Endothelial cell of umbilical vein (primary cell): ENCODE data around the gene MOK. TPM values are rescaled to one million over a fixed set of nuclear protein-coding genes. Genes with fewer than 3 reads are reported as not detected.

ENCODE experiments used
- BruUV-seq: library from RNA; stranded (reverse); fragments of 400-500 nt; replicated peaks from 2 replicates; lab custom pipeline; 2021; lab: Mats Ljungman, UMichigan
- CTCF ChIA-PET: fragments of 300-600, 350-600 bp; sonication (Branson Sonifier 250); formaldehyde crosslinking; loops from one replicate; lab custom pipeline; 2021; ENCODE audit warnings: antibody characterized with exemption, inconsistent platforms; lab: Charles Lee
- POLR2A ChIA-PET: fragments of 300-600, 350-600 bp; sonication (Branson Sonifier 250); formaldehyde crosslinking; loops from one replicate; lab custom pipeline; 2021; ENCODE audit warnings: antibody characterized with exemption, inconsistent platforms; lab: Charles Lee
- DNase-seq: peaks from one replicate; pipeline ENCODE4 v3.0.0-alpha.2; 2011; ENCODE audit warnings: low read depth, low spot score
- FAIRE-seq: peaks from 2 replicates; lab custom pipeline; 2011; peaks lifted over from hg19 to GRCh38; lab: Jason Lieb, UNC
- H2AFZ ChIP-seq: 2 replicates; pipeline ENCODE4 v1.6.0; 2012; ENCODE audit warnings: low read depth, low read length, control low read depth, inconsistent platforms
- H3K27ac ChIP-seq: 2 replicates; pipeline ENCODE4 v1.5.1; 2011; ENCODE audit warnings: low read depth, mild to moderate bottlenecking, control low read depth, low read length, moderate library complexity; ENCODE audit not compliant: insufficient read depth
- H3K27me3 ChIP-seq, 2 experiments: 2 replicates each; pipeline versions ENCODE4 v1.6.0 to v1.6.1; 2011; ENCODE audit warnings: low read length in 2 of 2, mixed read lengths in 1 of 2; ENCODE audit not compliant: control insufficient read depth in 2 of 2, insufficient read depth in 2 of 2
- H3K36me3 ChIP-seq, 2 experiments: 2 replicates in 1 of 2; 3 replicates in 1 of 2; pipeline ENCODE4 v1.5.1; 2011; ENCODE audit warnings: low read length in 2 of 2, mild to moderate bottlenecking in 1 of 2, moderate library complexity in 1 of 2; ENCODE audit not compliant: control insufficient read depth in 2 of 2, insufficient read depth in 2 of 2; ENCODE audit errors: extremely low read depth in 1 of 2
- H3K4me1 ChIP-seq: 3 replicates; pipeline ENCODE4 v1.5.1; 2011; ENCODE audit warnings: mild to moderate bottlenecking, low read length; ENCODE audit not compliant: control insufficient read depth, insufficient read depth; ENCODE audit errors: extremely low read depth
- H3K4me2 ChIP-seq: 2 replicates; pipeline ENCODE4 v1.6.1; 2011; ENCODE audit warnings: low read length, control low read depth, mixed read lengths; ENCODE audit not compliant: insufficient read depth
- H3K4me3 ChIP-seq, 3 experiments: fragments of 200-600 bp in 1 of 3; sonication (generic), shearing (Covaris generic) in 1 of 3; replicated peaks in 1 of 3; 2 replicates each; pipeline ENCODE4 v1.5.1; 2011 to 2016; ENCODE audit warnings: control low read depth in 3 of 3, low read length in 3 of 3, mild to moderate bottlenecking in 2 of 3, inconsistent platforms in 1 of 3, low read depth in 1 of 3, moderate library complexity in 1 of 3; ENCODE audit not compliant: insufficient read depth in 1 of 3
- H3K79me2 ChIP-seq: 2 replicates; pipeline ENCODE4 v1.6.0; 2012; ENCODE audit warnings: low read length, inconsistent platforms; ENCODE audit not compliant: control insufficient read depth, insufficient read depth
- H3K9ac ChIP-seq: replicated peaks from 2 replicates; pipeline ENCODE3; 2011; ENCODE audit warnings: low read length, control low read depth; ENCODE audit not compliant: insufficient read depth; ENCODE audit errors: extremely low read depth
- H3K9me1 ChIP-seq: replicated peaks from 3 replicates; pipeline ENCODE4 v1.6.0; 2011; ENCODE audit warnings: mild to moderate bottlenecking, low read length; ENCODE audit not compliant: control insufficient read depth, insufficient read depth; ENCODE audit errors: extremely low read depth
- H3K9me3 ChIP-seq: replicated peaks from 2 replicates; pipeline ENCODE4 v1.5.1; 2012; ENCODE audit warnings: low read length, inconsistent platforms; ENCODE audit not compliant: control insufficient read depth, insufficient read depth
- H4K20me1 ChIP-seq: replicated peaks from 2 replicates; pipeline ENCODE3; 2011; ENCODE audit warnings: mild to moderate bottlenecking, low read length; ENCODE audit not compliant: control insufficient read depth, insufficient read depth; ENCODE audit errors: extremely low read depth
- EZH2 ChIP-seq: IDR thresholded peaks from 2 replicates; pipeline ENCODE4 v1.6.1; 2012; ENCODE audit warnings: borderline replicate concordance, low read depth, mild to moderate bottlenecking, moderate library complexity, low read length, inconsistent platforms; ENCODE audit not compliant: severe bottlenecking
- FOS ChIP-seq: IDR thresholded peaks from 2 replicates; pipeline ENCODE4 v1.6.1; 2011; ENCODE audit warnings: mild to moderate bottlenecking, low read length, moderate library complexity, borderline replicate concordance; ENCODE audit not compliant: insufficient read depth
- GATA2 ChIP-seq: IDR thresholded peaks from 2 replicates; pipeline ENCODE4 v1.7.0; 2011; ENCODE audit warnings: low read depth, mild to moderate bottlenecking, moderate library complexity, mixed read lengths, low read length; ENCODE audit not compliant: insufficient read length, insufficient read depth
- JUN ChIP-seq: IDR thresholded peaks from 2 replicates; pipeline ENCODE4 v1.6.1; 2011; ENCODE audit warnings: borderline replicate concordance, low read depth; ENCODE audit not compliant: insufficient read length, insufficient read depth
- MYC ChIP-seq: IDR thresholded peaks from one replicate; pipeline ENCODE4 v1.6.1; 2011; ENCODE audit warnings: mild to moderate bottlenecking, low read depth, low read length
- POLR2A ChIP-seq: IDR thresholded peaks from 2 replicates; pipeline ENCODE4 v1.6.1; 2012; ENCODE audit warnings: low read depth, mild to moderate bottlenecking, control low read depth, low read length
- POLR2AphosphoS5 ChIP-seq: IDR thresholded peaks from 2 replicates; pipeline ENCODE4 v1.6.1; 2012; ENCODE audit warnings: low read depth, mild to moderate bottlenecking, control low read depth, low read length, moderate library complexity; ENCODE audit not compliant: insufficient read depth
- dilution Hi-C: fragments of 300-500 bp; cut with MboI; formaldehyde crosslinking; loops from one replicate; pipeline ENCODE4 v1.15.0; 2019; ENCODE audit warnings: low sequenced_read_pairs; ENCODE audit not compliant: extremely low pct_ligation_motif_present
- intact Hi-C: fragments of 100-400 bp; cut with micrococcal nuclease; formaldehyde crosslinking; loops from one replicate; pipeline ENCODE4 v1.10.0; 2022
- polyA plus RNA-seq, 4 experiments: library from polyadenylated mRNA; depleted of rRNA in 3 of 4; stranded (reverse) in 3 of 4; unstranded in 1 of 4; fragments of >200 nt; gene quantifications; 2 replicates each; pipeline versions ENCODE4 v1.2.1 to v1.2.3, GENCODE V29; 2011 to 2012; ENCODE audit warnings: missing spikeins in 1 of 4
- total RNA-seq: library from RNA; stranded (reverse); gene quantifications from 2 replicates; pipeline ENCODE4 v1.2.3, GENCODE V29; 2021

Gene MOK
- total and polyA plus RNA-seq, 2 donors (not counting 3 experiments of a cell fraction or from before 2014, with no cell fraction given) = 6.1 to 8.6 TPM

GRCh38 chr14:102344485-102344884, 39.5 kb upstream of the MOK start:
- dilution Hi-C loops (no loop called here), intact Hi-C loops (no loop called here)
- no peaks in the 10 kb centered on the region for H3K79me2 ChIP-seq
- peaks cover 3 to 32% of the 10 kb centered on the region in 2 experiments for H3K36me3 ChIP-seq
- no peaks in the 10 kb centered on the region for H3K9me1 ChIP-seq
- H2AFZ ChIP-seq = no peak overlapping the region
- H3K27me3 ChIP-seq = no peaks in the 10 kb centered on the region
- TF ChIP-seq EZH2 (no peak), GATA2 (no peak), FOS (no peak), POLR2A (no peak)
- H3K9me3 ChIP-seq = no peaks in the 10 kb centered on the region
- BruUV-seq = no TSS peak
- DNase-seq (no peak), FAIRE-seq (no peak)
- H4K20me1 ChIP-seq = no peaks in the 10 kb centered on the region
- ChIA-PET POLR2A (no interaction called here), CTCF (no interaction called here)
- no peak overlapping the region for H3K4me2 ChIP-seq
- no peak overlapping the region for H3K4me3 ChIP-seq
- H3K9ac ChIP-seq = no peak overlapping the region
- H3K27ac ChIP-seq = no peak overlapping the region
- H3K4me1 ChIP-seq = no peaks in the 10 kb centered on the region

- ChIA-PET CTCF (no interaction called here), POLR2A (no interaction called here)
- Histone ChIP-seq H3K9ac (no peak overlapping the region), H3K27ac (no peak overlapping the region), H3K4me2 (no peak overlapping the region), H4K20me1 (no peaks in the 10 kb centered on the region), H3K79me2 (no peaks in the 10 kb centered on the region), H3K4me3 (no peak overlapping the region), H3K9me3 (no peaks in the 10 kb centered on the region), H3K4me1 (no peaks in the 10 kb centered on the region), H3K36me3 (peaks cover 2 to 31% of the 10 kb centered on the region in 2 experiments), H3K27me3 (no peaks in the 10 kb centered on the region), H2AFZ (no peak overlapping the region), H3K9me1 (no peaks in the 10 kb centered on the region)
- no peak for TF ChIP-seq MYC
- TF ChIP-seq EZH2 = no peak
- no peak for TF ChIP-seq JUN
- TF ChIP-seq POLR2AphosphoS5 = no peak
- no peak for TF ChIP-seq FOS
- FAIRE-seq = no peak
- intact Hi-C loops = no loop called here
- DNase-seq = no peak
- dilution Hi-C loops = no loop called here
- BruUV-seq = no TSS peak
Measured at GRCh38 chr14:102344084-102344483, 39.1 kb upstream of the MOK start.
